H7 (cell line): Measurements from ENCODE around the gene CHADL. TPM values are rescaled to one million over a fixed set of nuclear protein-coding genes. Genes with fewer than 3 reads are reported as not detected.

Source experiments
- DNase-seq: peaks from one replicate; pipeline ENCODE4 v3.0.0; 2012
- H3K27me3 ChIP-seq: 2 replicates; pipeline ENCODE4 v1.6.0; 2011; ENCODE audit warnings: mild to moderate bottlenecking, low read length; ENCODE audit not compliant: control insufficient read depth, insufficient read depth
- H3K36me3 ChIP-seq: replicated peaks from 2 replicates; pipeline ENCODE4 v1.5.1; 2011; ENCODE audit warnings: low read length; ENCODE audit not compliant: control insufficient read depth, insufficient read depth
- H3K4me3 ChIP-seq: 2 replicates; pipeline ENCODE4 v1.5.1; 2011; ENCODE audit warnings: low read depth, mild to moderate bottlenecking, control low read depth, low read length, moderate library complexity; ENCODE audit not compliant: insufficient read depth
- total RNA-seq: library from RNA; depleted of rRNA; stranded (reverse); fragments of >200 nt; shearing (Covaris generic); gene quantifications from 2 replicates; pipeline ENCODE4 v1.2.3, GENCODE V29; 2014; rRNA removed

CHADL gene, protein sequence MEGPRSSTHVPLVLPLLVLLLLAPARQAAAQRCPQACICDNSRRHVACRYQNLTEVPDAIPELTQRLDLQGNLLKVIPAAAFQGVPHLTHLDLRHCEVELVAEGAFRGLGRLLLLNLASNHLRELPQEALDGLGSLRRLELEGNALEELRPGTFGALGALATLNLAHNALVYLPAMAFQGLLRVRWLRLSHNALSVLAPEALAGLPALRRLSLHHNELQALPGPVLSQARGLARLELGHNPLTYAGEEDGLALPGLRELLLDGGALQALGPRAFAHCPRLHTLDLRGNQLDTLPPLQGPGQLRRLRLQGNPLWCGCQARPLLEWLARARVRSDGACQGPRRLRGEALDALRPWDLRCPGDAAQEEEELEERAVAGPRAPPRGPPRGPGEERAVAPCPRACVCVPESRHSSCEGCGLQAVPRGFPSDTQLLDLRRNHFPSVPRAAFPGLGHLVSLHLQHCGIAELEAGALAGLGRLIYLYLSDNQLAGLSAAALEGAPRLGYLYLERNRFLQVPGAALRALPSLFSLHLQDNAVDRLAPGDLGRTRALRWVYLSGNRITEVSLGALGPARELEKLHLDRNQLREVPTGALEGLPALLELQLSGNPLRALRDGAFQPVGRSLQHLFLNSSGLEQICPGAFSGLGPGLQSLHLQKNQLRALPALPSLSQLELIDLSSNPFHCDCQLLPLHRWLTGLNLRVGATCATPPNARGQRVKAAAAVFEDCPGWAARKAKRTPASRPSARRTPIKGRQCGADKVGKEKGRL
- total RNA-seq = 0.33 TPM in 1 of 2 replicates, not detected in the other

DNA sequence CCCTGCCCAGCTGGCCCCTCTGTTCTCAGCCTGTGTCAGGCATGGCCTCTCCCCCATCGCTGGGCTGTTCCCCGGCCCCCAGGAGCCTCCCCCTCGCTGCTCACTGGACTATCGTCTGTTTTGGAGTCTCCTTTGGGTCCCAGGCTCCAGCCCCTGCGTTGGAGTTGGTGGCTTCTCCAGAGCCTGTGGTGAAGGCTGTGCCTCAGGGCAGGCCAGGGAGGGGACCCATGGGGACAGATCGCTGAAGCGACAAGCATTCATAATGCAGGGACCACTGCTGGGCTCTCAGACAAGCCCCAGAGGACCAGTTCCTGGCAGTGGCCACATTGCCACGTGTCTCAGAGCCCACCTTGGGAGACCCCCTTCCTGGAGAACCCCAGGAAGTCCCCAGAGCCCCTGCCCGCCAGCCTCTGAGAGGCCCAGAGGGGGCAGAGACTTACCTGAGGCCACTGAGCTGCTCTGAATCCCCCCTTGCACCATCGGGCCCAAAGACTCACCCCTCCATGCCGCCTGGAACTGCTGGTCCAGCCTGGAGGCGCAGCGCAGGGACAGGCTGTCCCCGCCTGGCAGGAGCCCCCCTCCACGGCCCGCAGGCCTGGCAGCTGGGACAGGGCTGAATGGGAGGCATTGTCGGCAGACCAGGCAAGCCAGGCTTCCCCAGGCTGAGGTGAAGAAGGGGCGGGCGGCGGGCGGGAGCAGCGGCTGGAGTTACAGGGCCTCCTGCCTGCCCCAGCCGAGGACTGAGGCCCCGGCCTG lies at the start of gene CHADL:
TSS of gene CHADL (minus strand) at position 555 of the 756 bp plus-strand sequence. CDS start at position 505, 50 bp downstream.
- no peak within 1 kb of the TSS for H3K4me3 ChIP-seq
- 0 out of 2 replicates have a peak, but pooled peaks cover 2% of the 10 kb centered on the region for H3K27me3 ChIP-seq
- DNase-seq = peak; percentile 79
- H3K36me3 ChIP-seq = peaks cover 3% of the 10 kb centered on the region

DNA sequence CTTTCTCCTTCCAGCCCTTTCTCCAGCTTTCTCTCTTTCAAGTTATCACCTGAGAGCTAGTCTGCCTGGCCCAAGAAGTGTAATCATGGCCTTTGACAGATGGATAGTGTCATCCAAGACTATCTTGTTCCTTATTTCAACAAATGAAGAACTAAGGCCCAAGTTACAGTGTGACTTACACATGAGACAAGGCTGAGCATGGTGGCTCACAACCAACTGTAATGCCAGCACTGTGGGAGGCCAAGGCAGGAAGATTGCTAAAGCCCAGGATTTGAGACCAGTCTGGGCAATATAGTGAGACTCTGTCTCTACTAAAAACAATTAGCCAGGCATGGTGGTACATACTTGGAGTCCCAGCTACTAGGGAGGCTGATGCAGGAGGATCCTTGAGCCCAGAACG lies 48.9 kb upstream of the CHADL start:
- no peak for DNase-seq
- H3K4me3 ChIP-seq = no peak overlapping the region
- H3K36me3 ChIP-seq = peaks cover under 1% of the 10 kb centered on the region; the same call in 1 of the 2 replicates
- no peaks in the 10 kb centered on the region for H3K27me3 ChIP-seq

DNA sequence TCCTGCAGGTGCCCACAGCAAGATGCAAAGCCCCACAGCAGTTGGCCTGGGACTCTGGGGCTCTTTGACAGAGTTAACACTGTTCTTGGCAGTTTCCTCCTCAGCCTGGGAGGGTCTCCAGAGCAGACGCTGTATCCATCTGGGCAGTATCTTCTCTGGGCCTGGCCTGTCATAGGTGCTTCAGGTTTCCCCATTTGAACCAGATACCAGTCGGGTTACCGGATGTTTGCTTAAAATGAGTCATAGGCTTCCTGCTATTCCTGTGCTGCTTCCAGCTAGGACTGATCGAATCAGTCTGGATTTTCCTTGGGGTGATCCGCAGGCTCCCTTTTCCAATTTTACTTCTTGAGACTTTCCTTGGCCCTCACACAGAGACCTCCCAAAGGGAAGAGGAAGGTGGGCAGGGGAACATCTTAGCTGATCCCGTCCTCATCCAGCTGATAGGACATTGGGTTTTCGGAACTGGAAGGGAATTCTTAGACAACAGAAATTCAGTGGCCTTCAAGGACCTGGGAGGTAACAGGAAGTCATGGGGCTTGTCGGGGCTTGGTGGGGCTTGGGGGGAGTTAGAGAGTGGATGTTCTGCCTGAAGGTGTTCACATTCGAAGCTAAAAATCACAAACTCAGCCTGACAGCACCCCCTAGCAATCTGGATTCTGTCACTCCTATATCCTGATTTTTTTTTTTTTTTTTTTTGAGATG lies 47.7 kb upstream of the CHADL start:
- peaks cover 7% of the 10 kb centered on the region for H3K36me3 ChIP-seq
- H3K4me3 ChIP-seq = no peak overlapping the region
- DNase-seq = peak; percentile 30
- H3K27me3 ChIP-seq = no peaks in the 10 kb centered on the region

DNA sequence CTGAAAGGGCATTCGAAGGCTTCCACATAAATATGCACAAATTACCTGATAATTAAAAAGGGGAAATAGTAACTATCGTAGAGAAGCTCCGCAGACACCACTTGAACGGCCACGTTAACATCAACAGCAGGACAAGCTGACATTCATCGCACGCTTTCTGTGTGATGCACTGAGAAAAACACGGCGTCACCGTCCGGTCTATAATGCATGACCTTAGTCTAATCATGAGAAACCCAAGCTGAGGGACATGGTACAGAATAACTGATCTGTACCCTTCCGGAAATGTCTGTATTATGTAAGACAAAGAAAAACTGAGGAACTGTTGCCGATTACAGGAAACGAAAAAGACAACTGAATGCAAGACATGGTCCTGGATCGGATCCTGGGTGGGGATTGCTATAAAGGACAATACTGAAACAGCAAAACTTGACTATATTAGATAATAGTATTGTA lies 45.9 kb upstream of the CHADL start:
- DNase-seq = peak; percentile 11
- H3K36me3 ChIP-seq = peaks cover 14% of the 10 kb centered on the region
- peak overlapping the region; percentile 34 for H3K4me3 ChIP-seq
- no peaks in the 10 kb centered on the region for H3K27me3 ChIP-seq

DNA sequence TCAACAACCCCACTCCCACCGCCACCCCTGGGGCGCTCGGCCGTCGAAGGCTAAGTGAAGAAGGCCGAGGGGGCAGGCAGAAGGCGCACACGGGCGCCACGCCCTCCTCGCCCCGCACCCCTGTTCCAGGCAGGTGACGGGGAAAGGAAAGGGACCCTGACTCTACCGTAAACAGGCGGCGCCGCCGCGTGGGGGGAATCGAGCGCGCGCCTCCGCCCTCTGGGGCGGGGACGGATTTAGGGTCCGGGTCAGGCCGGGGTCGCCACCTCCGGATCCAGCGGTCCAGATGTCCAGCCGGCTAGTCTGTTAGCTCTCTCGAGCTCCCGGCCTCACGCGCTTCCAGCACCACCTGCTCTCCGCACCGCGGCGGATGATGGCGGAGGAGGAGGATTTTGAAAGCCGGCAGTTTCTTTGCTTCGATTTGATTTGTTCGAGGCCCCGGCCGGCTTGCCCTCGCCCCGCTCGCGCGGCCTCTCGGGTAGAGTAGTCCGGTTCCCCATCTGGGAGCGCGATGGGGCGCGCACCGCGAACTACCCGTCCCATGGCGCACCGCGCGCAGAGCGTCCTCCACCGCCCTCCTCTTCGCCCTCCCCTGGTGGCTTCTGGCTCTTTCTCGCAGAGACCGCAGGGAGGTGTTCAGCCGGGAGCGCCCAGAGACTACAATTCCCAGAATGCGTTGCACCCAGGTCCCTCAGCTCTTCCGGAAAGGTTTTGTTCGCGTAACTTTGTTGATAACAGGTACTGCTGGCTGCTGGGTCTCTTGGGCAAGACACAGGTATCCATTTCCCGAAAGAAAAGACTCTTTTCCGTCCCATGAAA lies 45.3 kb upstream of the CHADL start, which contains the start of gene RANGAP1:
TSS of gene RANGAP1 (minus strand) at position 368 of the 819 bp plus-strand sequence. CDS start 5,143 bp downstream, outside the sequence.
- Histone ChIP-seq H3K27me3 (no peaks in the 10 kb centered on the region), H3K36me3 (peaks cover 20% of the 10 kb centered on the region), H3K4me3 (peak within 1 kb of the TSS; percentile 92)
- DNase-seq = peak; percentile 98

DNA sequence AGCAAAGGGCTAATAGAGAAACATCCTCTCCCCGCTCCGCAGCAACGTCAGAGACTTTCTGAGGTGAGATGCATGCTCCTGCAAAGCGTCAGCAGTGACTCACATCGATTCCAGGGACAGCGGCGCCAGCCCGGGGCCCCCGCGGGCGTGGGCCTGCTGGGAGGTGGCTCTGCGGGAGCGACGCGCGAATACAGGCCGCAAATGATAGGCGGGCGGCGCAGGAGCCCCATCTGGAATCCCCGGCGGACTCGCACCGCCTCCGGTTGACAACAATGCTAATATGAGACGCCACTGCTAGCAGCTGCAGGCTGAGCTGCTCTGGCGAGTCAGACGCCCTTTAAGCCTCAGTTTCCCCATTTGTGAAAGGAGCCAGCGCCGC lies 44.7 kb upstream of the CHADL start:
- H3K4me3 ChIP-seq = peak overlapping the region; percentile 92
- DNase-seq = peak; percentile 86
- no peaks in the 10 kb centered on the region for H3K27me3 ChIP-seq
- peaks cover 26% of the 10 kb centered on the region for H3K36me3 ChIP-seq

DNA sequence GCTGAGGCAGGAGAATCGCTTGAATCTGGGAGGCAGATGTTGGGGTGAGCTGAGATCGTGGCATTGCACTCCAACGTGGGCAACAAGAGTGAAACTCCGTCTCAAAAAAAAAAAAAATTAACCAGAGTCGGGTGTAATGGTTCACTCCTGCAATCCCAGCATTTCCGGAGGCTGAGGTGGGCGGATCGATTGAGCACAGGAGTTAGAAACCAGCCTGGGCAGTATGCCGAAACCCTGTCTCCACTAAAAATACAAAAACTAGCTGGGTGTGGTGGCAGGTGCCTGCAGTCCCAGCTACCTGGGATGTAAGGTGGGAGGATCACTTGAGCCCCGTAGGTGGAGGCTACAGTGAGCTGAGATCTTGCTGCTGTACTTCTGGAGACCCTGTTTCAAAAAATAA lies 43.7 kb upstream of the CHADL start:
- peaks cover 33% of the 10 kb centered on the region for H3K36me3 ChIP-seq
- no peak for DNase-seq
- H3K4me3 ChIP-seq = no peak overlapping the region
- H3K27me3 ChIP-seq = no peaks in the 10 kb centered on the region

DNA sequence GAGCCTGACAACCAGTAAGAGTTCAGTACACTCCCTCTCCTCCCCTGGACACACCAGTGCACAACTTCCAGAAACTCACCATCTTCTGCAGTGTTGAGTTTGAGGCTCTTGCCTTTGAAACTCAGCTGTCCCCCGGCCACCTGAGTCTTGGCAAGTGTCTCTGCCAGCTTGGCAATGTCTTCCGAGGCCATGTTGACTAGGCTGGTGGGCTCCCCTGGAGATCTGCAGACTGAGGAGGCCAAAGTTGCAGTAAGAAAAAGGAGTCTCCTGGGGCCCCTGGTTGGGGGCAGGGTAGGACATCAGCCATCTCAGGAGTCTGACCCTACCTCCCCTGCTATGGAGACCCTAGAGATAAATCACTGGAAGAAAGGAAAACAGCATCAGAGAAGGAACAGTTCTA lies 40.1 kb upstream of the CHADL start:
- DNase-seq = no peak
- no peaks in the 10 kb centered on the region for H3K27me3 ChIP-seq
- H3K36me3 ChIP-seq = peaks cover 47% of the 10 kb centered on the region
- H3K4me3 ChIP-seq = no peak overlapping the region

DNA sequence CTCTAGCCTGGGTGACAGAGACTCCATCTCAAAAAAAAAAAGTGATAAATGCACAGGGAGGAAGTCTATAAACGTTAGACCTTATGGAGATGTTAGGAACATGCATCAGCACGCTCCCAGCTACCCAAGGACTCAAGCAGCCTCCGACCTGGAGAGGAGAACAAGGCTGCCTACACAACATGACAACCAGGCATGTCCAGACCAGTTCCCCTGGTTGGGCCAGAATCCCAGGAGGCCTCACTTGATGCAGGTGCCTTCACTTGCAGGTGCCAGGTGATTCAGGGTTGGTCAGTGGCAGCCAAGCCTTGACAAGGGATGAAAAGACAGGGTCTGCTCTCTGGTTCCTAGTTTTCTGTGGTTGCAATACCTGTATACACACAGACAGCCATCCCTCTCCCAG lies 39.3 kb upstream of the CHADL start:
- H3K27me3 ChIP-seq = no peaks in the 10 kb centered on the region
- H3K36me3 ChIP-seq = peaks cover 48% of the 10 kb centered on the region
- DNase-seq = no peak
- no peak overlapping the region for H3K4me3 ChIP-seq

DNA sequence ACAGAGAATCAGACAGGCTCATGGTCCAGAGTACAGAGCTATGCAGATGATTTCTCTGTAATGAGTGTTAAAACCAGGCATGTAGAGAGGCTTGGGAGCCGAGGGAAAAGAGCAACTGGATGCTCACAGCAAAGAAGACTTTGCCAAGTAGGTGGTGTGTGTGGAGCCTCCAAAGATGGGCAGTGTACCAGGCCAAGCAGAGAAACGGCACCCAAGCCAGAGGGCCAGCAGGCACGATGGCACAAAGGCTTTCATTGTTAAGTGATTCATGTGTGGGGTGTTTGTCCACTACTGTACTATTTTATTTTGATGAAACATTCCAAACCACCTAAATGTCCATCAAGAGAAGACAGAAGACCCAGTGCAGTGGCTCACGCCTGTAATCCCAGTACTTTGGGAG lies 34.1 kb upstream of the CHADL start:
- Histone ChIP-seq H3K4me3 (no peak overlapping the region), H3K27me3 (no peaks in the 10 kb centered on the region), H3K36me3 (peaks cover 48% of the 10 kb centered on the region)
- DNase-seq = peak; percentile 8

DNA sequence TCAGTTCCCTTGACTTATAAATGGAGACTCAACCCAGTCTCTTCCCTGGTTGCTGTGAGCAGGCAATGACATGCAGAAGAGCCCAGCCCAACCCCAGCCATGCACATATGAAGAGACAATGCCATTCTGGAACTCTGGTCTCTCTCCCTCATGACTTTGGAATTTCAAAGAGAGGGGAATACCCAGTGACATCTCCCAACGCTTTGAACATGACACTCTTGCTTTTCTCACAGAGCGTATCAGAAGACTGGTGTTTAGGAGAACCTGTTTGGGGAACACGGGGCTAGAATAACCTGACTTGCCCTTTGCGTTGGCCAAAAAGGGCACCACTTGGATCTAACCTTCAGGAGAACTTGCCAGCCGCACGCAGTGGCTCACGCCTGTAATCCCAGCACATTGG lies 32.4 kb upstream of the CHADL start:
- no peaks in the 10 kb centered on the region for H3K27me3 ChIP-seq
- no peak overlapping the region for H3K4me3 ChIP-seq
- peaks cover 46% of the 10 kb centered on the region for H3K36me3 ChIP-seq
- DNase-seq = no peak

DNA sequence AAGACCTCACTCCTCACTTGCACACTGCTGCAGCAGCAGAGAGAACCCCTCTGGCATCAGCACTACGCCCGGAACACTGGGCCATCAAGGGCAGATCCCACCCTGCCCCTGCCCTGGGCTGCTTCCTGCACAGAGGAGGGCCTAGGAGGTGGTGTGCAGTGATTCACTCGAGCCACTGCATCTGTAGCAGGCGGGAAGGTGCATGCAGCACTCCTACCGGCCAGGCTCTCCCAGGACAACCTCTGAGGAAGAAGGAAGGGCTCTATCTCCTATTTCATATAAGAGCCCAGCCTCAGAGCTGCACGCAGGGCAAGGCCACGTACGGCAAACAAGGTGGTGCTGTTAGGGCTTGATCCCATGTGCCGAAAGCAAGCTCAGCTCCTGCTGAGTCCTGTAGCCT lies 31.1 kb upstream of the CHADL start:
- Histone ChIP-seq H3K4me3 (no peak overlapping the region), H3K36me3 (peaks cover 51% of the 10 kb centered on the region), H3K27me3 (no peaks in the 10 kb centered on the region)
- DNase-seq = no peak

DNA sequence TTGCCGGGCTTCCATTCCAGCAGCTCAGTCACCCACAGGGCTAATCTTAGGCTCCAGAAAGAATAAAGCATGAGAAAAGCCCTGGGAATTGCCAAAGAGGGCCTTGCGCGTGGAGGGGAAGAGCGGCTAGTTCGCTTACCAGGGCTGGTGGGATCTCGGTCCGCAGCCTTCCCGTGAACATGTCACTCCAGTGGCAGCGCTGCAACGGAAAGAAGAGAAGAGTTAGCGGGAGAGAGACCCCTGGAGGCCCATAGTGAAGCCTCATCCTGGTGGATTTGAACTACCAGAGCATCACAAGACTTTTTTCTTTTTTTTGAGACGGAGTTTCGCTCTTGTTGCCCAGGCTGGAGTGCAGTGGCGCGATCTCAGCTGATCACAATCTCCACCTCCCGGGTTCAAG lies 27.2 kb upstream of the CHADL start:
- DNase-seq = peak; percentile 59

More for the DNA sequence above, 27.2 kb upstream of the CHADL start:
- Histone ChIP-seq H3K4me3 (no peak overlapping the region), H3K36me3 (peaks cover 54% of the 10 kb centered on the region), H3K27me3 (no peaks in the 10 kb centered on the region)
